Endodermal cell (in vitro differentiated cells): ENCODE results near the gene IQSEC3. TPM values are rescaled to one million over a fixed set of nuclear protein-coding genes. Genes with fewer than 3 reads are reported as not detected.

Experiments used
- DNase-seq: peaks from one replicate; pipeline ENCODE4 v3.0.0-alpha.2; 2017
- H3K27ac ChIP-seq: 2 replicates; pipeline ENCODE4 v1.5.1; 2013; ENCODE audit warnings: mild to moderate bottlenecking, low read depth, low read length, moderate library complexity
- H3K27me3 ChIP-seq: 2 replicates; pipeline ENCODE4 v1.6.1; 2013; ENCODE audit warnings: mild to moderate bottlenecking, low read length, moderate library complexity; ENCODE audit not compliant: insufficient read depth, control insufficient read depth, poor library complexity, severe bottlenecking
- H3K36me3 ChIP-seq: 2 replicates; pipeline ENCODE4 v1.7.0; 2013; ENCODE audit warnings: mild to moderate bottlenecking, low read length, moderate library complexity; ENCODE audit not compliant: control insufficient read depth, insufficient read depth
- H3K4me1 ChIP-seq: one replicate; pipeline ENCODE4 v1.7.0; 2013; ENCODE audit warnings: low read length; ENCODE audit not compliant: control insufficient read depth, insufficient read depth
- H3K4me3 ChIP-seq: 2 replicates; pipeline ENCODE4 v1.5.1; 2013; ENCODE audit warnings: mild to moderate bottlenecking, low read length, moderate library complexity
- H3K9ac ChIP-seq: 2 replicates; pipeline ENCODE4 v1.6.1; 2013; ENCODE audit warnings: mild to moderate bottlenecking, low read length, moderate library complexity; ENCODE audit not compliant: poor library complexity, severe bottlenecking; ENCODE audit errors: extremely low read depth
- H3K9me3 ChIP-seq: 2 replicates; pipeline ENCODE4 v1.6.1; 2013; ENCODE audit warnings: mild to moderate bottlenecking, low read length, moderate library complexity; ENCODE audit not compliant: control insufficient read depth
- H3K27ac Mint-ChIP-seq: 2 replicates; pipeline ENCODE4 v1.8.0; 2020; ENCODE audit warnings: mixed read lengths
- H3K27me3 Mint-ChIP-seq: 2 replicates; pipeline ENCODE4 v1.8.0; 2021; ENCODE audit warnings: mild to moderate bottlenecking, mixed read lengths; ENCODE audit not compliant: insufficient read depth
- H3K36me3 Mint-ChIP-seq: 2 replicates; pipeline ENCODE4 v1.8.0; 2020; ENCODE audit warnings: low read depth, mixed read lengths
- H3K4me1 Mint-ChIP-seq: 2 replicates; pipeline ENCODE4 v1.8.0; 2020; ENCODE audit warnings: mixed read lengths
- H3K4me3 Mint-ChIP-seq: 2 replicates; pipeline ENCODE4 v1.8.0; 2020; ENCODE audit warnings: mild to moderate bottlenecking, moderate library complexity, mixed read lengths
- H3K9me3 Mint-ChIP-seq: 2 replicates; pipeline ENCODE4 v1.8.0; 2020; ENCODE audit warnings: mild to moderate bottlenecking, mixed read lengths
- WGBS, 2 experiments: methylation state at CpG; one replicate each; pipeline versions ENCODE4 v1.1.5 to v1.1.7; 2013; ENCODE audit warnings: missing lambda C conversion rate in 2 of 2, mixed read lengths in 1 of 2; ENCODE audit not compliant: insufficient coverage in 1 of 2, insufficient read length in 1 of 2; 5-methylcytosine and 5-hydroxymethylcytosine counted together
- total RNA-seq, 2 donors: library from RNA; stranded (reverse); fragmentation: NEBNext Ultra II Directional in 1 of 2; extraction: Animal tissue kit (Norgen Biotek cat#: 25700) in 1 of 2; gene quantifications; 2 replicates in 1 of 2; 3 replicates in 1 of 2; pipeline ENCODE4 v1.2.1, GENCODE V29; 2021
- TF ChIP-seq, protein P1 (sequence below): fragments of 200-600 bp; sonication (generic); conservative IDR thresholded peaks from 2 replicates; pipeline ENCODE4 v1.5.0; 2021; ENCODE audit warnings: antibody characterized with exemption, mild to moderate bottlenecking

The IQSEC3 gene
- total RNA-seq, 2 donors from 2014 or later = 1.5 to 2.7 TPM

GRCh38 chr12:148676-149416 is 82.3 kb downstream of the IQSEC3 start:
- no peak overlapping the region for H3K27ac ChIP-seq
- Mint-ChIP-seq H3K9me3 (no peaks in the 10 kb centered on the region), H3K4me1 (peaks cover 26% of the 10 kb centered on the region), H3K4me3 (no peak overlapping the region), H3K27me3 (peaks cover 15% of the 10 kb centered on the region), H3K36me3 (no peaks in the 10 kb centered on the region), H3K27ac (no peak overlapping the region)
- no peak for DNase-seq
- WGBS, 2 experiments = 89 to 93% methylated on average over 13 to 18 of the region's 18 CpGs
- no peak overlapping the region for H3K4me3 ChIP-seq
- no peaks in the 10 kb centered on the region for H3K27me3 ChIP-seq
- TF ChIP-seq, protein P1, sequence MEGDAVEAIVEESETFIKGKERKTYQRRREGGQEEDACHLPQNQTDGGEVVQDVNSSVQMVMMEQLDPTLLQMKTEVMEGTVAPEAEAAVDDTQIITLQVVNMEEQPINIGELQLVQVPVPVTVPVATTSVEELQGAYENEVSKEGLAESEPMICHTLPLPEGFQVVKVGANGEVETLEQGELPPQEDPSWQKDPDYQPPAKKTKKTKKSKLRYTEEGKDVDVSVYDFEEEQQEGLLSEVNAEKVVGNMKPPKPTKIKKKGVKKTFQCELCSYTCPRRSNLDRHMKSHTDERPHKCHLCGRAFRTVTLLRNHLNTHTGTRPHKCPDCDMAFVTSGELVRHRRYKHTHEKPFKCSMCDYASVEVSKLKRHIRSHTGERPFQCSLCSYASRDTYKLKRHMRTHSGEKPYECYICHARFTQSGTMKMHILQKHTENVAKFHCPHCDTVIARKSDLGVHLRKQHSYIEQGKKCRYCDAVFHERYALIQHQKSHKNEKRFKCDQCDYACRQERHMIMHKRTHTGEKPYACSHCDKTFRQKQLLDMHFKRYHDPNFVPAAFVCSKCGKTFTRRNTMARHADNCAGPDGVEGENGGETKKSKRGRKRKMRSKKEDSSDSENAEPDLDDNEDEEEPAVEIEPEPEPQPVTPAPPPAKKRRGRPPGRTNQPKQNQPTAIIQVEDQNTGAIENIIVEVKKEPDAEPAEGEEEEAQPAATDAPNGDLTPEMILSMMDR = no peak
- no peaks in the 10 kb centered on the region for H3K36me3 ChIP-seq
- H3K9me3 ChIP-seq = no peaks in the 10 kb centered on the region
- no peaks in the 10 kb centered on the region for H3K4me1 ChIP-seq
- H3K9ac ChIP-seq = no peak overlapping the region

DNA sequence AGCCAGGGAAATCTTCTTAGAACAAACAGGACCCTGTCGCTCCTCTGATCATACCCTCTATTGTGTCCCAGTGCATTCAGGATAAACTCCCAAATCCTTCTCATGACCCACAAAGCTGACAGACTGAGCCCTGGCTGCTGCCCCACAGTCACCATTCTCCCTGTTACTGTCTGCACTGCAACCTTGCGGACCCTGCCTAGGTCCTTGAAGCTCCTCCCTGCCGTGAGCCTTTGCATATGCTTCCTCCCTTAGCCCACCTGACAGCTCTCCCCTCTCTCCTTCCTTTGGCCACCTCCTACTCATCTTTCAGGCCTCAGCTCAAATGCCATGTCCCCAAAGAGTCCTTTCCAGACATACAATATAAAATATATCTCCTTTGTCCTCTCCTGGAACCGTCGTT is 85.0 kb downstream of the IQSEC3 start:
- no peak overlapping the region for H3K4me3 Mint-ChIP-seq
- H3K4me1 ChIP-seq = no peaks in the 10 kb centered on the region
- TF ChIP-seq, protein P1 = no peak
- no peaks in the 10 kb centered on the region for H3K36me3 Mint-ChIP-seq
- H3K9ac ChIP-seq = no peak overlapping the region
- H3K27ac ChIP-seq = no peak overlapping the region
- no peaks in the 10 kb centered on the region for H3K9me3 ChIP-seq
- H3K9me3 Mint-ChIP-seq = no peaks in the 10 kb centered on the region
- H3K27me3 ChIP-seq = no peaks in the 10 kb centered on the region
- no peak overlapping the region for H3K27ac Mint-ChIP-seq
- peaks cover 18% of the 10 kb centered on the region for H3K27me3 Mint-ChIP-seq
- no peaks in the 10 kb centered on the region for H3K36me3 ChIP-seq
- no peak overlapping the region for H3K4me3 ChIP-seq
- peaks cover 15% of the 10 kb centered on the region for H3K4me1 Mint-ChIP-seq
- WGBS, 2 experiments = 74 to 76% methylated on average over 3 to 5 of the region's 5 CpGs
- DNase-seq = no peak

GRCh38 chr12:152440-152839 is 85.9 kb downstream of the IQSEC3 start:
- no peak for DNase-seq
- Histone ChIP-seq H3K27me3 (no peaks in the 10 kb centered on the region), H3K4me1 (no peaks in the 10 kb centered on the region), H3K36me3 (no peaks in the 10 kb centered on the region), H3K9me3 (no peaks in the 10 kb centered on the region), H3K4me3 (no peak overlapping the region), H3K27ac (no peak overlapping the region), H3K9ac (no peak overlapping the region)
- 63 to 81% methylated on average over 1 to 2 of the region's 3 CpGs for WGBS, 2 experiments
- Mint-ChIP-seq H3K36me3 (no peaks in the 10 kb centered on the region), H3K27ac (no peak overlapping the region), H3K9me3 (no peaks in the 10 kb centered on the region), H3K4me3 (no peak overlapping the region), H3K27me3 (peaks cover 16% of the 10 kb centered on the region), H3K4me1 (peaks cover 15% of the 10 kb centered on the region)
- TF ChIP-seq, protein P1 = no peak
